Tibial nerve (tissue), 4 donors: ENCODE measurements around the gene FRYL. TPM values are rescaled to one million over a fixed set of nuclear protein-coding genes. Genes with fewer than 3 reads are reported as not detected.
A peak's percentile ranks its signal among the peaks of the same experiment; 100 is the strongest.
"Not testable (repeated sequence)": the region's sequence is repeated elsewhere in the genome, so short reads cannot be mapped to it uniquely, and the experiment has no call there.

Source experiments
- DNase-seq, 2 donors: peaks; one replicate each; pipeline ENCODE4 v3.0.0-alpha.2; 2019; ENCODE audit warnings: low spot score in 2 of 2
- H3K27ac ChIP-seq, 4 donors: fragments of 200-600 bp; sonication (generic) in 3 of 4; one replicate each; pipeline ENCODE4 v1.5.1; 2017 to 2019; ENCODE audit warnings: mild to moderate bottlenecking in 1 of 4
- H3K27me3 ChIP-seq, 2 donors: fragments of 200-600 bp; sonication (generic) in 1 of 2; one replicate each; pipeline versions ENCODE4 v1.5.1 to v1.6.0; 2017 to 2019
- H3K36me3 ChIP-seq, 3 donors: fragments of 200-600 bp; sonication (generic); one replicate each; pipeline ENCODE4 v1.5.1; 2018 to 2019
- H3K4me1 ChIP-seq, 4 donors: fragments of 200-600 bp; sonication (generic) in 3 of 4; one replicate each; pipeline ENCODE4 v1.5.1; 2017 to 2019
- H3K4me3 ChIP-seq, 4 donors: fragments of 200-600 bp; sonication (generic) in 3 of 4; one replicate each; pipeline ENCODE4 v1.5.1; 2017 to 2019; ENCODE audit warnings: mild to moderate bottlenecking in 1 of 4, moderate library complexity in 1 of 4
- H3K9me3 ChIP-seq, 4 donors: fragments of 200-600 bp; sonication (generic) in 3 of 4; one replicate each; pipeline ENCODE4 v1.5.1; 2017 to 2019
- CTCF ChIP-seq, 5 experiments: fragments of 200-600 bp in 3 of 5; fragments of 450-650 bp in 2 of 5; sonication (generic) in 3 of 5; IDR thresholded peaks; one replicate each; pipeline ENCODE4 v1.5.1; 2016 to 2019; ENCODE audit warnings: antibody characterized with exemption in 5 of 5, mild to moderate bottlenecking in 3 of 5, moderate library complexity in 2 of 5
- EP300 ChIP-seq, 2 donors: sonication (generic); formaldehyde crosslinking; IDR thresholded peaks; one replicate each; pipeline ENCODE4 v1.6.1; 2017; ENCODE audit warnings: antibody characterized with exemption in 2 of 2, mild to moderate bottlenecking in 1 of 2
- POLR2A ChIP-seq, 2 donors: fragments of 450-650 bp; IDR thresholded peaks; one replicate each; pipeline ENCODE4 v1.6.1; 2017; ENCODE audit warnings: antibody characterized with exemption in 2 of 2, mild to moderate bottlenecking in 2 of 2, moderate library complexity in 2 of 2
- WGBS, 2 donors: methylation state at CpG; one replicate each; pipeline ENCODE4 v1.1.5; 2018; 5-methylcytosine and 5-hydroxymethylcytosine counted together
- total RNA-seq, 4 donors: library from RNA; depleted of rRNA; stranded (reverse); fragments of >200 nt; gene quantifications; one replicate each; pipeline ENCODE4 v1.1.0, GENCODE V29; 2016

FRYL gene
- 100 to 1,000 TPM in 2 of 4 donors, 10 to 100 TPM in 2; 88.3 to 122 (median 99.7) TPM for total RNA-seq

- 0 to 1% methylated on average over 49 to 51 of the region's 51 CpGs for WGBS, 2 donors
- Histone ChIP-seq H3K4me3 (peak within 1 kb of the TSS; percentile 69 to 99 (median 84)), H3K27me3 (no peaks in the 10 kb centered on the region), H3K4me1 (peaks cover 0 to 38% (median 12%) of the 10 kb centered on the region in 4 donors), H3K36me3 (no peaks in the 10 kb centered on the region), H3K27ac (peak within 1 kb of the TSS; percentile 85 to 98 (median 93)), H3K9me3 (no peaks in the 10 kb centered on the region)
- TF ChIP-seq POLR2A (IDR thresholded peaks at IDR 0.05) (peak; percentile 44 to 79), EP300 (IDR thresholded peaks at IDR 0.05) (peak; percentile 37 to 94), CTCF (IDR thresholded peaks at IDR 0.05) (no peak)
- DNase-seq: peak; percentile 99
Measured at GRCh38 chr4:48779998-48780864, at the start of gene FRYL. FRYL (minus strand) TSS chr4:48780279; CDS start chr4:48634410, 145,869 bp downstream.

- no peak for DNase-seq
- H3K9me3 ChIP-seq: no peaks in the 10 kb centered on the region
- WGBS, 2 donors: 88 to 90% methylated on average over 5 of the region's 5 CpGs
- H3K27ac ChIP-seq: no peak overlapping the region
- H3K4me3 ChIP-seq: no peak overlapping the region
- no peaks in the 10 kb centered on the region for H3K27me3 ChIP-seq
- TF ChIP-seq POLR2A (IDR thresholded peaks at IDR 0.05): no peak
- no peaks in the 10 kb centered on the region for H3K36me3 ChIP-seq
- peaks cover 0 to 10% (median 8%) of the 10 kb centered on the region in 4 donors for H3K4me1 ChIP-seq
Measured at GRCh38 chr4:48827622-48828021, 47.5 kb upstream of the FRYL start.

- WGBS, 2 donors: 59 to 69% methylated on average over 2 of the region's 2 CpGs
- H3K9me3 ChIP-seq, H3K4me1 ChIP-seq, H3K36me3 ChIP-seq, H3K27ac ChIP-seq, H3K27me3 ChIP-seq, H3K4me3 ChIP-seq, DNase-seq: not testable (repeated sequence)
Measured at GRCh38 chr4:48821431-48821830, 41.4 kb upstream of the FRYL start.

GRCh38 chr4:48816971-48817370, 36.9 kb upstream of the FRYL start:
- WGBS, 2 donors: 77 to 86% methylated on average over 6 of the region's 6 CpGs
- TF ChIP-seq EP300 (IDR thresholded peaks at IDR 0.05) (no peak), CTCF (IDR thresholded peaks at IDR 0.05) (no peak)
- no peak for DNase-seq
- no peak overlapping the region for H3K4me3 ChIP-seq
- no peaks in the 10 kb centered on the region for H3K27me3 ChIP-seq
- H3K36me3 ChIP-seq: no peaks in the 10 kb centered on the region
- H3K27ac ChIP-seq: no peak overlapping the region
- no peaks in the 10 kb centered on the region for H3K9me3 ChIP-seq
- no peaks in the 10 kb centered on the region for H3K4me1 ChIP-seq

- not testable (repeated sequence) for H3K4me3 ChIP-seq, DNase-seq, H3K36me3 ChIP-seq, H3K4me1 ChIP-seq, H3K9me3 ChIP-seq, H3K27ac ChIP-seq, H3K27me3 ChIP-seq
- WGBS, 2 donors: 86 to 87% methylated on average over 7 of the region's 7 CpGs
Measured at GRCh38 chr4:48816297-48816696, 36.2 kb upstream of the FRYL start.

- DNase-seq: no peak
- Histone ChIP-seq H3K4me3 (no peak overlapping the region), H3K4me1 (no peaks in the 10 kb centered on the region), H3K27me3 (no peaks in the 10 kb centered on the region), H3K9me3 (no peaks in the 10 kb centered on the region), H3K27ac (no peak overlapping the region), H3K36me3 (no peaks in the 10 kb centered on the region)
- 63% methylated on average over 2 of the region's 2 CpGs for whole genome bisulfite sequencing, 2 donors
- TF ChIP-seq EP300 (IDR thresholded peaks at IDR 0.05): no peak
- no peak for TF ChIP-seq POLR2A (IDR thresholded peaks at IDR 0.05)
Measured at GRCh38 chr4:48815483-48815882, 35.4 kb upstream of the FRYL start.

- WGBS, 2 donors: 53 to 76% methylated on average over 1 of the region's 1 CpG
- Histone ChIP-seq H3K9me3 (no peaks in the 10 kb centered on the region), H3K36me3 (no peaks in the 10 kb centered on the region), H3K4me1 (no peaks in the 10 kb centered on the region), H3K4me3 (no peak overlapping the region), H3K27me3 (no peaks in the 10 kb centered on the region), H3K27ac (no peak overlapping the region)
- TF ChIP-seq EP300 (IDR thresholded peaks at IDR 0.05) (no peak), CTCF (IDR thresholded peaks at IDR 0.05) (no peak), POLR2A (IDR thresholded peaks at IDR 0.05) (no peak)
- DNase-seq: no peak
Measured at GRCh38 chr4:48813964-48814363, 33.9 kb upstream of the FRYL start.
